GM18951 (cell line): Measurements from ENCODE around the gene NOTCH1.

ENCODE experiments used
- POLR2A ChIP-seq: IDR thresholded peaks from 4 replicates; pipeline ENCODE4 v1.6.1; 2011; ENCODE audit warnings: mild to moderate bottlenecking; ENCODE audit not compliant: insufficient read length, insufficient read depth; ENCODE audit errors: extremely low read depth
- in situ Hi-C: fragments of 300-500 bp; cut with MboI; formaldehyde crosslinking; loops from one replicate; pipeline ENCODE4 v1.12.0; 2022; ENCODE audit warnings: low sequenced_read_pairs, mixed read lengths, inconsistent platforms; ENCODE audit not compliant: unreplicated experiment

NOTCH1 gene

DNA sequence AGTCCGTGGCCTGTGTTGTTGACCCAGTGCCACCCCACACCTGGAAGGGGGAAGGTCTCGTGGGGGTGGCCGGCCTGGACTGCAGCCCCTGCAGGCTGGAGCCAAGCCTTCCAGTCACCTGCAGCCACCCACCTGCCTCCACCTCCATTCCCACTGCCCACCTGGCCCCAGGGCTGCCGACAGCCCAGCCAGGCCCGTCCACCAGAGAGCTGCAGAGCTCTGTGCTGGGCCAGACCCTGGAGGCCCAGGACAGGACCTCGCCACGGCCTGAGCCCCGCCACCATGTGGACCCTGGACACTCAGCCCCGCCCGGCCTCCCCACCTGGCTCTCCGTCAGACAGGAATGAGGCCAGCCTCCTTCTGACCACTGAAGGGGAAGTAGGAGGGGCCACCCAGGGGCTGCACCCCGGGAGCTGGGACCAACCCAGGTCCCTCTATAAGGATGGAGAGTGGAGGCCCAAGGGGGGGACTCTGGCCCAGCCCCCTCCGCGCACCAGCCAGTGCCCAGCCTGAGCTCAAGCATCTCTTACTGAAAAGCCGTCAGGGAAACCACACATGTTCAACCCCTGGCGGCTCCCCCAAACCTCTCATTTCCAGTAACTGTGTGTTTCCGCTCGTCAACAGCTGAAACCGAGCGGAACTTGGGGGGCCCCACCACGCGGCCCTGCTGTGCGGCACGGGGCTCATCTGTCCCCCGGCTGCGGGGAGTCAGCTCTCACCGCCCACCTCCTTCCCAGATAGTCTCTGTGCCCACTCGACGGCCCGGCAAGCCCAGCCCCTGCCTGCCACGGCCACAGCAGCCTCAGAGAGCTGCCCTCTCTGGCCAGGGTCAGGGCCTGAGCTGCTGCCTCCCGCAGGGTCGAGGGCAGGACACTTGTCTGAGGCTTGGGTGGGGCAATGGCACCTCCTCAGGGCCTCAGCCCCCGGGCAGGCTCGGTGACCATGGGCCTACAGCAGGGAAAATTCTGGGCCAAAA, 12.8 kb downstream of the NOTCH1 start:
- in situ Hi-C loops = no loop called here
- TF ChIP-seq POLR2A = peak; percentile 13

- no peak for TF ChIP-seq POLR2A
- in situ Hi-C loops = no loop called here
Observed at GRCh38 chr9:136531904-136532798, 13.7 kb downstream of the NOTCH1 start.

DNA sequence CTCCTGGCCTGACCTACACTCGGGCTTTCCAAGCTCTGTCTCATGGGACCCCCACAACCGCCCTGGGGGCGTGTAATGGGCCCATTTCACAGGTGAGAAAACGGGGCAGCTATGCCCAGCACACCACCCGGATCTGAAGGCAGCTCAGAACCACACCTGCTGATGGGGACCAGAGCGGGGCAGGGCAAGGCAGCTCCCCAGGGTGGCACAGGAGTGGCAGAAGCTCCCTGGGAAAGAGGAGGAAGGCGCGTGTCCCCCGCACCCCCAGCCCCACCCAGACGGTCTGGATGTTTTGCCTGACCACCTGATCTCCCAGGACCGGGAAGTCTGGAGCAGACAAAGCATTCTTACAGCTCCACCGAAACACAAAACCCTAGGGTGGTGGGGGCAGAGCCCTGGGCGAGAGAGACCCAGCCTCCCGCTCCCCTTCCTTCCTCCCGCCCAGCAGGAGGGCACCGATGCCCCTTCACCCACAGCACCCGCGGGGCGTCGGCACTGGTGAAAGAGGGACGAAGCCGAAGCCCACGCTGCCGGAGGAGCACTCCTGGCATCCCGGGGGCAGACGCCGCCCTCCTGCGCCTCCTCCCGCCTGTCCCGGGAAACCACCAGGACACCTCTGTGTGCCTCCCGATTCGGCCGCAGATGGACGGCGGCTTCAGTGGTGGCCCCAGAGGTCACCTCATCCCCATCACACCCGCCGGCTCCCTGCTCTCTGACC, 14.5 kb downstream of the NOTCH1 start:
- TF ChIP-seq POLR2A = no peak
- in situ Hi-C loops = no loop called here

- in situ Hi-C loops = no loop called here
- no peak for TF ChIP-seq POLR2A
Observed at GRCh38 chr9:136530461-136531089, 15.3 kb downstream of the NOTCH1 start.

- in situ Hi-C loops = no loop called here
- no peak for TF ChIP-seq POLR2A
Observed at GRCh38 chr9:136529516-136530460, 16.1 kb downstream of the NOTCH1 start.

- in situ Hi-C loops = no loop called here
- no peak for TF ChIP-seq POLR2A
Observed at GRCh38 chr9:136528716-136529341, 17.0 kb downstream of the NOTCH1 start.

DNA sequence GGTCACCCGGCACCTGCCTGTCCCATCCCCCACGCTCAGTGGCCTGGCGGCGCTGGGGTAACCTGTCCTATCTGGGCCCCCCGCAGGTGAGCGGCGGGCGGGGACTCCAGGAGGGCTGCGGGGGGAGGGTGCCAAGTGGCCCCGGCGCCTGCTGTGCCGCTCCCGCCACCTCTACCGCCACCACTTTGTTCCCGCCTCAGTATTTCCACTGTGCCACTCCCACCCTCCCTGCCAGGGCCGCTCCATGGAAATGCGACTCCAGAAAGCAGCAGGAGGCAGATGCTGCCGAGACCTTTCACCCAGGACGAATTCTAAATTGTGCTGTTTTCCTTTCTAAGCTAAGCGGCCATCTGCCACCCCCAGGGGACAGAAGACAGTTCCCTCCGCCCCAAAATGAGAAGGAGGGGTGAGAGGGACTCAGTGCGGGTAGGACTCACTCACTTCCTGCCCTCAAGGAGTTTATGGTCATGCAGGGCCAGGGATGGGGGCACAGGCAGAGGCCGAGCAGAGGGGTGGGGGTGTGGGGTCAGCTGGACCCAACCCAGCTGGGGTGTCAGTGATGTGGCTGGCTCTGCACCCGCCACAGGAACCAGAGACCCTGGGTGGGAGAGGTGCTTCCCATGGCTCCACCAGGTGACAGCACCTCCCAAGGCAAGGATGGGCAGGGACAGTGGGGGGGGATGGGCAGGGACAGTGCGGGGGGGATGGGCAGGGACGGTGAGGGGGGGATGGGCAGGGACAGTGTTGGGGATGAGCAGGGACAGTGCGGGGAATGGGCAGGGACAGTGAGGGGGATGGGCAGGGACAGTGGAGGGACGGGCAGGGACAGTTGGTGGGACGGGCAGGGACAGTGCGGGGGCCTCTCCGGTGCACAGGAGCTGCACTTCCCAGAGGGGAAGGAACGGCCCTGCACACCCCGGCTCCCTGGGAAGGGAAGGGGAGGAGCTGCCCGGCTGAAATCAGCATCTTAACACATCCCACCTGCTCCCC, 17.8 kb downstream of the NOTCH1 start:
- in situ Hi-C loops = no loop called here
- no peak for TF ChIP-seq POLR2A

- no peak for TF ChIP-seq POLR2A
- in situ Hi-C loops = no loop called here
Observed at GRCh38 chr9:136527131-136527530, 18.7 kb downstream of the NOTCH1 start.

DNA sequence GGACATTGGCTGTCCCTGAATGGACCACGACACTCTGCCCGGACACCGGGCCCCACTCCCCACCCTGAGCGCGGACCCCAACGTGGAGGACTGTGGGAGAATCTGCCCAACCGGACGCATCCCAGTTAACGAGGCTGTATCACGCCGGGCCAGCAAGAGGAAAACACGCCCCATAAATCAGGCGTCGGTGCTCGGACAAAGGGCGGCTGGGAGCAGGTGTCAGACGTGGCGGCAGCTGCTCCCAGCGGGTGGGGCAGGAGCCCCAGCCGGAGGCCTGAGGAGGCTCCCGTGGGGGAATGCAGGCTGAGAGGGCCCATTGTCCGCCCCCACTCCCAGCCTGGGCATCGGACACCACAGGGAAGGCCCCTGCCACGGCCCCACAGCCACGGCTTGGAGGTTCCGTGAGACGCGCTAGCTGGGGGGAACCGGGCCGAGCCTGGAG, 19.2 kb downstream of the NOTCH1 start:
- TF ChIP-seq POLR2A = no peak
- in situ Hi-C loops = no loop called here
